DMS114 treated with DMSO at 0.1 percent for 48 hours (cell line): ENCODE measurements around the gene RAE1.
A peak's percentile ranks its signal among the peaks of the same experiment; 100 is the strongest.

Experiments
- DNase-seq: peaks from one replicate; lab custom pipeline; 2025; ENCODE audit not compliant: unreplicated experiment; lab: John Stamatoyannopoulos, UW

The RAE1 gene

GRCh38 chr20:57371363-57371762 lies 20.3 kb downstream of the RAE1 start:
- no peak for DNase-seq

GRCh38 chr20:57372157-57372556 lies 21.1 kb downstream of the RAE1 start:
- no peak for DNase-seq

GRCh38 chr20:57372581-57373350 lies 21.7 kb downstream of the RAE1 start:
- DNase-seq, result no peak

- DNase-seq, result no peak
Measured at GRCh38 chr20:57374343-57374930, 23.4 kb downstream of the RAE1 start.

- DNase-seq, result no peak
Measured at GRCh38 chr20:57374931-57375651, 24.0 kb downstream of the RAE1 start.

GRCh38 chr20:57375652-57376230 lies 24.7 kb downstream of the RAE1 start:
- DNase-seq, result no peak

GRCh38 chr20:57377350-57377749 lies 26.3 kb downstream of the RAE1 start:
- DNase-seq, result no peak

GRCh38 chr20:57378107-57378506 lies 27.1 kb downstream of the RAE1 start:
- no peak for DNase-seq

GRCh38 chr20:57378646-57379262 lies 27.7 kb downstream of the RAE1 start:
- DNase-seq, result no peak

GRCh38 chr20:57379263-57379647 lies 28.2 kb downstream of the RAE1 start:
- DNase-seq, result no peak

GRCh38 chr20:57380081-57380750 lies 29.2 kb downstream of the RAE1 start:
- no peak for DNase-seq

GRCh38 chr20:57381596-57382503 lies 30.8 kb downstream of the RAE1 start:
- DNase-seq, result peak; percentile 59

GRCh38 chr20:57382516-57382915 lies 31.5 kb downstream of the RAE1 start:
- DNase-seq, result no peak

GRCh38 chr20:57383447-57384347 lies 32.6 kb downstream of the RAE1 start:
- DNase-seq, result no peak

- no peak for DNase-seq
Measured at GRCh38 chr20:57384486-57384885, 33.4 kb downstream of the RAE1 start.

GRCh38 chr20:57384953-57385761 lies 34.1 kb downstream of the RAE1 start:
- DNase-seq, result no peak

- no peak for DNase-seq
Measured at GRCh38 chr20:57385940-57386339, 34.9 kb downstream of the RAE1 start.

- DNase-seq, result no peak
Measured at GRCh38 chr20:57386762-57387161, 35.7 kb downstream of the RAE1 start.
